OCI-LY3 (cell line): ENCODE data around the gene CUBN.

ENCODE experiments used
- EZH2phosphoT487 ChIP-seq: fragments of 200-600 bp; shearing (Covaris generic); IDR thresholded peaks from 2 replicates; pipeline ENCODE4 v1.6.1; 2018; ENCODE audit warnings: antibody characterized with exemption, mixed run types, low read depth
- TF ChIP-seq, protein P1 (sequence below): fragments of 200-600, 300-600 bp; sonication (generic); IDR thresholded peaks from 2 replicates; pipeline ENCODE4 v1.5.1; 2014; ENCODE audit warnings: antibody characterized with exemption, low read length, low read depth

DNA sequence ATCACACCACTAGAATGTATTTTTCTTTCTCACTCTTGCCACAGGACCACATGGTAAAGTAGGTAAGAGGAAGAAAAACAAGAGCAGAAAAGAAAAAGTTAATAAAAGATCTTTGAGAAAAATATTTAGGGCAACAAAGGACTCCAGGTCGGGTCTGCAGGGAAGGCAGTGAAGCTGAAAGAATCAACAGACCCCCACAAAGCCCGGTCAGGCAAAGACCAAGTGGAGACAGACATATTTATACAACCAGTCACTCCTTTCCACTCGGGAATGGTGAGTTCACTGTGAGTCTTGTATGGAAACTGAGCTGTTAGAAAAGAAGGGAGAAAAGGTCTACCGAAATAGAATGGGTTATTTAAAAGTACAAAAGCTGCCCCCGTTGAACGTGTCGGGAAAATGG is 340.4 kb downstream of the CUBN start:
- TF ChIP-seq, protein P1, sequence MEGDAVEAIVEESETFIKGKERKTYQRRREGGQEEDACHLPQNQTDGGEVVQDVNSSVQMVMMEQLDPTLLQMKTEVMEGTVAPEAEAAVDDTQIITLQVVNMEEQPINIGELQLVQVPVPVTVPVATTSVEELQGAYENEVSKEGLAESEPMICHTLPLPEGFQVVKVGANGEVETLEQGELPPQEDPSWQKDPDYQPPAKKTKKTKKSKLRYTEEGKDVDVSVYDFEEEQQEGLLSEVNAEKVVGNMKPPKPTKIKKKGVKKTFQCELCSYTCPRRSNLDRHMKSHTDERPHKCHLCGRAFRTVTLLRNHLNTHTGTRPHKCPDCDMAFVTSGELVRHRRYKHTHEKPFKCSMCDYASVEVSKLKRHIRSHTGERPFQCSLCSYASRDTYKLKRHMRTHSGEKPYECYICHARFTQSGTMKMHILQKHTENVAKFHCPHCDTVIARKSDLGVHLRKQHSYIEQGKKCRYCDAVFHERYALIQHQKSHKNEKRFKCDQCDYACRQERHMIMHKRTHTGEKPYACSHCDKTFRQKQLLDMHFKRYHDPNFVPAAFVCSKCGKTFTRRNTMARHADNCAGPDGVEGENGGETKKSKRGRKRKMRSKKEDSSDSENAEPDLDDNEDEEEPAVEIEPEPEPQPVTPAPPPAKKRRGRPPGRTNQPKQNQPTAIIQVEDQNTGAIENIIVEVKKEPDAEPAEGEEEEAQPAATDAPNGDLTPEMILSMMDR: no peak
- TF ChIP-seq EZH2phosphoT487: no peak
